KBM-7 (cell line): ENCODE data around the gene HSPB1.
A peak's percentile ranks its signal among the peaks of the same experiment; 100 is the strongest.
"Not testable (repeated sequence)": the region's sequence is repeated elsewhere in the genome, so short reads cannot be mapped to it uniquely, and the experiment has no call there.

Source experiments
- DNase-seq: peaks from one replicate; pipeline ENCODE4 v3.0.0-alpha.2; 2015
- in situ Hi-C: fragments of 300-500 bp; cut with MboI; formaldehyde crosslinking; loops from 2 replicates; pipeline ENCODE4 v1.14.3; 2020; ENCODE audit warnings: low sequenced_read_pairs, low pct_unique_long_range_greater_than_20kb, mixed read lengths

Gene HSPB1

DNA sequence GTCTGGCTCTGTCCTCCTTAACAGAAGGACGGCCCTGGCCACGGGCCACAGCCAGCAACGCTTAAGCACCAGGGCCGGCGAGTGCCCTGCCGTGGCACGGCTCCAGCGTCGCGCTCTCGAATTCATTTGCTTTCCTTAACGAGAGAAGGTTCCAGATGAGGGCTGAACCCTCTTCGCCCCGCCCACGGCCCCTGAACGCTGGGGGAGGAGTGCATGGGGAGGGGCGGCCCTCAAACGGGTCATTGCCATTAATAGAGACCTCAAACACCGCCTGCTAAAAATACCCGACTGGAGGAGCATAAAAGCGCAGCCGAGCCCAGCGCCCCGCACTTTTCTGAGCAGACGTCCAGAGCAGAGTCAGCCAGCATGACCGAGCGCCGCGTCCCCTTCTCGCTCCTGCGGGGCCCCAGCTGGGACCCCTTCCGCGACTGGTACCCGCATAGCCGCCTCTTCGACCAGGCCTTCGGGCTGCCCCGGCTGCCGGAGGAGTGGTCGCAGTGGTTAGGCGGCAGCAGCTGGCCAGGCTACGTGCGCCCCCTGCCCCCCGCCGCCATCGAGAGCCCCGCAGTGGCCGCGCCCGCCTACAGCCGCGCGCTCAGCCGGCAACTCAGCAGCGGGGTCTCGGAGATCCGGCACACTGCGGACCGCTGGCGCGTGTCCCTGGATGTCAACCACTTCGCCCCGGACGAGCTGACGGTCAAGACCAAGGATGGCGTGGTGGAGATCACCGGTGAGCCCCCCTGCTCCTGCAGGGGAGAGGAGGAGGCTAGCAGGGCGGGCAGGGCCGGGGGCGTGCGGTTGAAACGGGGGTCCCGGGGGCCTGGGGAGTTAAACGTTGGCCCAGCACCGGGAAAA lies at the start of gene HSPB1:
Gene HSPB1, plus strand, starts transcription at position 327 of the 855 bp plus-strand sequence. Its CDS starts 40 bp downstream, at position 367.
- in situ Hi-C loops, result no loop called here
- DNase-seq, result peak; percentile 94

DNA sequence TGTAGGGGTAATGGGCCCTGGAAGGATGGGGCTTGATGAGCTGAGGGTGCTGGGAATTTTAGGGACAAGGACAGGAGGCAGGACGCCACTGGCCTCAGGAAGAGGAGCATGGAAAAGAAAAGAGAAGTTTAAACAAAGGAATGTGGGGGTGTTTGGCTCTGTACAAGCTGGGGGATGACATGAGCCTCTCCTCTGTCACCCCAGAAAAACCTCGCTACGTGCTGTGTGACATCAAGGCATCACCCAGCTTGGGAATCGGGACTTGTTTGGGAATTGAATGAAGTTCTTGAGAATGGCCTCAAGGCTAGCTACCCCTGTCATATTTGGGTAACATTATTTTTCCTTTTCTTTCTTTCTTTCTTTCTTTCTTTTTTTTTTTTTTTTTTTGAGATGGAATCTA lies 47.7 kb upstream of the HSPB1 start:
- DNase-seq, result no peak
- in situ Hi-C loops, result no loop called here

DNA sequence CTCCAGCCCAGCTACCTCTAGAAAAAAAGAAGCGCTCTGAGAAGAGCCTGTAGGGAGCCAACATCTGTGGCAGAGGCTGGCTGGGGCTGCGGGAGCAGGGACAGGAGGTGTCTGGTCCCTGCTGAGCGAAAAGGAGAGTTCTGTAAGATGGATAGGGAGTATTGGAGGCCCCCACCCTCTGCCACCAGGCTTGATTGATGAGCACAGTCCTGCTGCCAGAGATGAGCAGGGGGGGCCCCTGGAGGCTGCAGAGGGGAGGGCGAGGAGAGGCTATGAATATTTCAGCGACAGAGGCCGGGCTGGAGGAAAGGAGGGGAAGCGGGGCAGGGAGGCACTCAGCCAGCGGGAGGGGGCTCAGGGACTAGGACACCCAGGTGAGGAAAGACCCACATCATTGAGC lies 44.5 kb upstream of the HSPB1 start:
- in situ Hi-C loops, result no loop called here
- DNase-seq, result no peak

DNA sequence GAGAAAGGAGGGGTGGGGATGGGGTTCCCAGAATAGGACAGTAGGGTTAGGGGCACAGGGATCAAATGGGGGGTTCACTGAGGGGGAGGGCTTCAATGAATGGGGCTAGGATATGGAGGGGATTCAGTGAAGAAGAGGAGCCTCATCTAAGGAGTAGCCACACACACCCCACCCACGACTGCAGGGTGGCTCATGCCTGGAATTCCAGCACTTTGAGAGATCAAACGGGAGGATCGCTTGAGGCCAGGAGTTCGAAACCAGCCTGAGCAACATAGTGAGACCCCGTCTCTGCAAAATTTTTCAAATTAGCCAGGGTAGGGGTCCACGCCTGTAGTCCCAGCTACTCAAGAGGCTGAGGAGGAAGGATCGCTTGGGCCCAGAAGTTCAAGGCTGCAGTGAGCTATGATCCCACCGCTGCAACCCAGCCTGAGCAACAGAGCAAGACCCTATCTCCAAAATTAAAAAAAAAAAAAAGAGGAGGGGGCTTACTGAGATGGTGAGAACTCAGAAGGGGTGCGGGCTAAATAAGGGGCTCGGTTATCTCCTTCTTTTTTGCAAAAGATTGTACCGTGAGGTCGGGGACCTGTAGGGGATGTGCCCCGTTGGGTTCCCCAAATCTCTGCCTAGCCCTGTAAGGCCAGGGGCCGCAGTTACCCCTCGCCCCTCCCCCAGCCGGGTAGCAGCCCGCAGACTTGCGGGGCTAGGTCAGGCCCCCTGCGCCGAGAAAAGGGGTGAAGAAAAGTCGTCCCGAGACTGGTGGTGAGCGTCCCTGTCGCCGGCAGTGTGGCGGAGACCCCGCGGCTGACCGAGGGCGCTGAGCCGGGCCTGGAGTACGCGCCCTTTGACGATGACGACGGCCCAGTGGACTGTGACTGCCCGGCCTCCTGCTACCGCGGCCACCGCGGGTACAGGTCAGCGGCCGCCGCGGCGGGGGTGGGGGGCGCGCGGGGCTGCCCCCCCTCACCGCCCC lies 43.1 kb upstream of the HSPB1 start:
- no peak for DNase-seq

DNA sequence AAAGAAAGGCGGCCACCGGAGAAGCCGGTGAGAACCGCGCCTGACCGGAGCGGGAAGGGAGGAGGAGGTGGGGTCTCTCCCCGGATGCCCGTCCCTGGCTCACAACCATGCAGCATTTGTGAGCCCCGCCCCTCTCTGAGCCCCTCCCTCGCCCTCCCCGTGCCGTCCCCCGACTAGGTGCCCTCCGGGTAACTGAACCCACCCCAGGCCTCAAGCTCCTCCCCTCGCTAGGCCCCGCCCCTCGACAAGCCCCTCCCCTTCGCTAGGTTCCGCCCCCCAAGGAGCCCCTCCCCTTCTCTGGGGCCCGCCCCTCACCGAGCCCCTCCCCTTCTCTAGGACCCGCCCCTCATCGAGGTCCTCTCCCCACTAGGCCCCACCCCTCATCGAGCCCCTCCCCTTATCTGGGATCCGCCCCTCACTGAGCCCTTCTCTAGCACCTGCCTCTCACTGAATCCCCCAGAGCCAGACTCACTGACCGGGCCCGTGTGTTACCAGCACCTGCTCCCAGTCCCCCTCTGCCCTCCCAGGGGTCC lies 42.2 kb upstream of the HSPB1 start:
- DNase-seq, result no peak
- in situ Hi-C loops, result no loop called here

More for the DNA sequence above, 43.1 kb upstream of the HSPB1 start:
- in situ Hi-C loops, result no loop called here

DNA sequence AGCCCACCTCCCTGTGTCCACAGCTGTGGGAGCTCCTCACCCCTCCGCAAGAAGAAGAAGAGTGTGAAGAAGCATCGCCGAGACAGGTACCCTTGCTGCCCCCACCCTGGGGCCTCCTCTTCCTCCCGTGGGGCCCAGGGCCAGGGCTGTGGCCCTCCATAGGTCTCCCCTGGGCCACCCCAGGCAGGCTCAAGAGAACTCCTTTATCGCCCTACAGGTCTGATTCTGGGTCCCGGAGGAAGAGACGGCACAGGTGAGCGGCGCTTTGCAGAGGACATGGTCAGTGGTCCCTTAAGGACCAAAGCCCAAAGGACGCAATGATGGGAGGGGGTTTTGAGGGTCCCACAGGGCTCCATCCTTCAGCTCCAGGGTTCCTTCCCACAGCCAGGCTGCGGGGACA lies 41.1 kb upstream of the HSPB1 start:
- DNase-seq, result no peak
- in situ Hi-C loops, result no loop called here

DNA sequence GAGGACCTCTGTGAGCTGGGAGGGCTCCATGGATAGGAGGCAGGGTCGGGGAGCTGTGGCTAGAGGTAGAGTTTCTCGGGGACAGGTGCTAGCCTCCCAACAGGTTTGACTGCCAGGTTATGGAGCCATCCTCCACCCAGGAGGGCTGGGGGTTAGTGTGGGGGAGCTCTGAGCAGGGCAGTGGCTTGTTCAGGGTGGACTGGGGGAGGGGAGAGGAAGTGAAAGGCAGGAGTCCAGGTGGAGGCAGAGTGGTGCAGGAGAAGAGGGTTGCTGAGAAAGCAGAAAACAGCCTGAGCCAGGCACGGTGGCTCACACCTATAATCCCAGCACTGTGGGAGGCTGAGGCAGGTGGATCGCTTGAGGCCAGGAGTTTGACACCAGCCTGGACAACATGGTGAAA lies 40.5 kb upstream of the HSPB1 start:
- no peak for DNase-seq
- in situ Hi-C loops, result no loop called here

DNA sequence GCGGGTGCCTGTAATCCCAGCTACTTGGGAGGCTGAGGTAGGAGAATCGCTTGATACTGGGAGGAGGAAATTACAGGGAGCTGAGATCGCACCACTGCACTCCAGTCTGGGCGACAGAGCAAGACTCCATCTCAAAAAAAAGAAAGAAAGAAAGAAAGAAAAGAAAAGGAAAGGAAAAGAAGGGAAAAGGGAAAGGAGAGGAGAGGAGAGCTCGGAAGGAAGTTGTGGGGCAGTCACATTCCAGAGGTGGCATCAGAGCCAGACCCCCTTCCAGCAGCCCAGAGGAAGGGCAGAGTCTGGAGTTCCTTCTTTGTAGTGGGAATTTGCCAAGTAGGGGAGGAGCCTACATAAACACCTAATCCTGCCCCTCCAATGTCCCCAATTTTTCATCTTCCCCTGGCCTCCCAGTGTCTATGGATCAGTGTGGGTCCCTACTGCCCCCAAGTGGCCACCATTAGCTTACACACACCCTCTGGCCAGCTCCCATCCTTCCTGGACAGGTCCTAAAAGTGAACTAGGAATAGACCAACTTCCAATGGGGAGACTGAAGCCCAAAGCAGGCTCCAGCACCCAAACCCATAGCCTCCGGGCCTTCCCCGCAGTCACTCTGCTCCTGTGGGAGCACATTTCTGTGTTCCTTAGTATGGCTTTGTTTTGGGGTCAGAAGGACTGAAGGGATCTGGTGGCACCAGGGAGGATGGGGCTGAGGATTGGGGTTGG lies 39.6 kb upstream of the HSPB1 start:
- in situ Hi-C loops, result no loop called here
- peak; percentile 74 for DNase-seq

DNA sequence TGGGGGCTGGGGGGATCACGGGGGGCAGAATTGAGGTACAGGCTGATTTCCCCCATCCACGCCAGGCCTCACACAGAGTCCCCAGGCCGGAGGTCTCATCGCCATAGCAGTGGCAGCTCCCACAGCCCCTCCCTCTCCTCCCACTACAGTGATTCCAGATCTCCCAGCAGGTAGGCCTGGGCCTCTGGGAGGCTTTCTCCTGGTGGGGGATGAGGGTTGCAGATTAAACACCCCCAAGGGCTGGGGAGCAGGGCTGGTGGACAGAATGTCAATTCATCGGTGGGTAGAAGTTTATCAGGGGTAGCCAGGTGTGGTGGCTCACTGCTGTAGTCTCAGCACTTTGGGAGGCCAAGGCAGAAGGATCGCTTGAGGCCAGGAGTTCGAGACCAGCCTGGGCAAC lies 37.2 kb upstream of the HSPB1 start:
- in situ Hi-C loops, result no loop called here
- no peak for DNase-seq

DNA sequence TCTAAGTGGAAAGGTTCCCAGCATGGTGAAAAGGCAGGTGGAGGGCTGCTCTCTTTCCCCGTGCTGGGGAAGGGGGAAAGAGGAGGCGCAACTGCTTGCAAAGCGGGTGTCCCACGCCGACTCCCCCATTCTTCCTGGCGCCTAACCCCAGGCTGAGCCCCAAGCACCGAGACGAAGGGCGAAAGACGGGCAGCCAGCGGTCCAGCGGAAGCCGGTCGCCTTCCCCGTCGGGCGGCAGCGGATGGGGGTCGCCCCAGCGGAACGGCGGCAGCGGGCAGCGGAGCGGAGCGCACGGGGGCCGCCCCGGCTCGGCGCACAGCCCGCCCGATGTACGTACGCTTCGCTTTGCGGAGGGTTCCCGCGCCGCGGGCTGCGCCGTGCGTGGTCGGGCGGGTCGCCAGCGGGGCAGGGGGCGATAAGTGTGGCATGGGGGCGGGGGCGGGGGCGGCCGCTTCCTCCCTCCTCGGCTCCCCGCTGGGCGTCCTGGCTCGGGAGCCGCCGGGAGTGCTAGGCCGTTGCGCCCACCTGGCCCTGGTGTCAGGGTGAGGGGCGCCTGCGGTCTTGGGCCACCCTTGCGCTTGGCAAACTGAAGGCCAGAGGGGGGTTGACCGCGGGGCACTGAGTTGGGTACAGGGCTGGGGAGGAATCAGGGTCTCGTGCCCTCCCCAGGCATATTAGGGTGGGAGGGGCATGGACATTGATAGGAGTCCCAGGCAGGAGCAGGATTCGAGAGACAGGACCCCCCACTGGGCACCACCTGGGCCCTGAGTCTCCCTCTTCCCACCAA lies 35.2 kb upstream of the HSPB1 start:
- in situ Hi-C loops, result no loop called here
- DNase-seq, result no peak

DNA sequence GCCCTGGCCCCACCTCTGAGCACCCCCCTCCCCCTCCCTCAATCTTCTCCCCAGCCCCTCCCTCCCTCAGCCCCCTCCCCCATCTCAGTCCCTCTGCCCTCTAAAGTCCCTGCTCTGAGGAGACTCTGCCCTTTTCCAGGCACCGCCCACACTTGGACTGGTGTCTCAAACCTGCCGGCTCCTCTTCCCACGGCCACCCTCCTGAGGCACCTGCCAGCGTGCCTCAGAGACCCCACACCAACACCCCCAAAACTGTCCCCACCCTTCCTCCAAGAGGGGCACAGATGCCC lies 34.6 kb upstream of the HSPB1 start:
- DNase-seq, result no peak
- in situ Hi-C loops, result no loop called here

DNA sequence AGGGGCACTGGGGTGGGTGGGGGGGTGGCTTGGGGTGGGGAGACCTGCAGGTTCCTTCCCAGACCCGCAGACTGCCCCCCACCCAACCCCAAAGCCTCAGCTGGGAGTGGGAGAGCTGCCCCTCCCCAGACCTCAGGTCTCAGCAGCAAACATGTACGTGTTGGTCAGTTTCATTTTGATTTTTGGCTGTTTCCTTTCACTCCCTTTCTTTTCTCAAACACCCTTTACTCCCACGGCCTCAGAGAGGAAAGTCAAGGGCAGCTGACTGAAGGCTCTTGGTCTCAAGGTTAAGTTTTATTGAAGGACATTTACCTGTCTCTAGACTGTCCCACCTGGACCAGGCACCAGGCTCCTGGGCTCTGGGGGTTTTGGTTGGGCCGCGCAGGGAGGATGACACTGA lies 34.1 kb upstream of the HSPB1 start:
- DNase-seq, result no peak
- in situ Hi-C loops, result no loop called here

DNA sequence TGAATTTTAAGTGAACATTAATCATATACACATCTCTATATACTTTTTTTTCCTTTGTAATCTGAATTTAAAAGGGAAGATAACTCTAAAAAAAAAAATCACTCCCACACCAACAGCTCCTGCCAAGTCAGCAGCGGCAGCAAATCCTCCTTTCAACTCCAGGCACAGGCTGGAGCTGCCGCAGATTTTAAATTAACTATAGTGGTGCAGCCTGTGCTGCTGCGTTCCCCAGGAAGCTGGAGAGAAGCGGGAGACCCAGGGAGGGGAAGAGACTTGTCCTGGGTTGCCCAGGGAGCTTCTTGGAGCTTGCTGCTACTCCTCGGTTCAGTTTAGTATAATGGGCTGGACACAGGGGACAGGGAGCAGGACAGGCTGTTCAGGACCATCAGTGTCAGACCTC lies 32.6 kb upstream of the HSPB1 start:
- in situ Hi-C loops, result no loop called here
- DNase-seq, result no peak

DNA sequence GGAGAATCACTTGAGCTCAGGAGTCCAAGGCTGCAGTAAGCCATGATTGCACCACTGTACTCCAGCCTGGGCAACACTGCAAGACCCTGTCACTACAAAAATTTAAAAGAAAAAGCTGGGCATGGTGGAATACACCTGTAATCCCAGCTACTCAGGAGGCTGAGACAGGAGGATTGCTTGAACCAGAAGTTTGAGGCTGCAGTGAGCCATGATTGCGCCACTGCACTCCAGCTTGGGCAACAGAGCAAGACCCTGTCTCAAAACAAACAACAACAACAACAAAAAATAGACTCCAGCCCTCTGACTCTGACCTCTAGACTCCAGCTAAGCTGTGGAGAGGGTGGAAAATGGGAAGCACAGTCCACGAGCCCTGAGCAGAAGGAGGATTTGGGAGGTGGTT lies 31.1 kb upstream of the HSPB1 start:
- DNase-seq, in situ Hi-C loops: not testable (repeated sequence)

DNA sequence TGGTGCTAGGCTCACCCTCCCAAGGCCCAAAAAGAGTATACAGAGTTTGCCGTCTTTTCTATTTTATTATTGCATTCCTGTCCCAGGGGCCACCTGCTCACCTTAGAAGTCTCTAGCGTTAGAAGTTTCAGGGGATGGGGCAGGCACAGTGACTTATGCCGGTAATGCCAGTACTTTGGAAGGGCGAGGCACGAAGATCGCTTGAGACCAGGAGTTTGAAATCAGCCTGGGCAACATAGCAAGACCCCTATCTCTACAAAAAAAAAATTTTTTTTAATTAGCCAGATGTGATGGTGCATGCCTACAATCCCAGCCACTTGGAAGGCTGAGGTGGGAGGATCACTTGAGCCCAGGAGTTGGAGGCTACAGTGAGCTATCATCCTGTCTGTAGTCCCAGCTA lies 30.3 kb upstream of the HSPB1 start:
- no peak for DNase-seq
- in situ Hi-C loops, result no loop called here

DNA sequence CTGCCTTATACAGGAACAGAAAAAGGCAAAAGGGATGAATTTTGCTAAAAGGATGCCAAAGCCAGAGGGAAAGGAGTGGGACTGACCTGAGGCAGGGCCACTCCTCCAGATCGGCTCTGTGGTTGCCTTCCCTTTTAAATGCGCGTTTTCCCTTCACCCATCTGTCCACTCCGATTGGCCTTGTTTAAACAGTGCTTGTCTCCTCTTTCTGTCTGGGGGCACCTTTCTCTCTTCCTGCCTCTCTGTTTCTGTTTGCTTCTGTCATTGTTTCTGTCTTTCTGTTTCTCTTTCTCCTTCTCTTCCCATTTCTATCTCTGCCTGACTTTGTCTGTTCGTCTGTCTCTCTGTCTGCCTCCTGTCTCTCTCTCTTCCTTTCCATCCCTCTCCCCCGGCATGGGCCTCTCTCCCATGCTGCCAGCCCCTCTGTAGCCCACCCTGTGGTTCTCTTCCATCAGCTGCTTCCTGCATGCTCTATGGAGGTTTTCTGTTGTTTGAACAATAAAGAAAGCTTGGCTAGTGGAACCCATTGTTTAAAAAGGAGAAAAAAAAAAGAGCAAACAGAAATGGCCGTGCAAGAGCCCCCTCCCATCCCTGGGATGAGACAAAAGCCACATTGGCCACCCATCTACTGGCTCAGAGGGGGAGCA lies 29.5 kb upstream of the HSPB1 start:
- no peak for DNase-seq
- in situ Hi-C loops, result no loop called here

DNA sequence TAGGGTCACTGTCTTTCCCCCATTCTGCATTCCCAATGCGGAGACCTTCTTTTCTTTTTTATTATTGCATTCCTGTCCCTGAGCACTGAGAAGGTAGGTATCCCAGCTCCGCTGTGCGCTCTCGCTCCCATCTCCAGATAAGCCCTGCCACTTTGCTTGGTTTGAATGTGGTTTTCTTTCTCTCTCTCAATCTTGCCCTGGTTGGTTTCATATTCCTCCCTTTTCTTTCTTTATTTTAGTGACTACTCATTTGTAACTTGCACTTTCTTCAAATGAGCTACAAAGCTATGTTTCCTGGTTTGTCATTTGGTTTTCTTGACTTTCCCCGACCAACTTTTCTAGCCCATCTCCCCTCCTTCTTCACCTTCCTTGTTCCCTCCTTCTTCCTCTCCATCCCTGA lies 29.0 kb upstream of the HSPB1 start:
- in situ Hi-C loops, result no loop called here
- DNase-seq, result no peak

DNA sequence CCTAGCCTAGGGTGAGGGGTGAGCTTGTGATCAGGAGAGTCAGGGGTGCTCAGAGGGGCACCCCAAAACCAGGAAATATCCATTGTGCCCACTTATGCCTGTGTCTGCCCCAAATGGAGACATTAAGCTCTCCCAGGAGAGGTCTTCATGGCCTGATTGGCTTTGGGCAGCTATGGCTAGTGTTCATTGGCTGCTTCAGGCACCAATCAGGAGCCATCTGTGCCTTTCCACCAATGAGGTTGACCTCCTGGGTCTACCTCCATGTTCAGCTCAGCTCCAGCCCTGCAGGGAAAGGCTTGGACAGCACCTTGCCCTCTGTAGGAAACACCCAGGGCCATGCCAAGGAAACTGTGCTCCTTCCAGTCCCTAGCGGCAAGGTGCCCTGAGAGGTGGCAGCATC lies 23.9 kb upstream of the HSPB1 start:
- in situ Hi-C loops, result no loop called here
- no peak for DNase-seq
